Measurements from ENCODE around the gene LSAMP. TPM values are rescaled to one million over a fixed set of nuclear protein-coding genes. Genes with fewer than 3 reads are reported as not detected.

Gene LSAMP
- total and polyA plus RNA-seq, 3 donors from 2014 or later: 3.1 to 10.3 (median 9.1) TPM

DNA sequence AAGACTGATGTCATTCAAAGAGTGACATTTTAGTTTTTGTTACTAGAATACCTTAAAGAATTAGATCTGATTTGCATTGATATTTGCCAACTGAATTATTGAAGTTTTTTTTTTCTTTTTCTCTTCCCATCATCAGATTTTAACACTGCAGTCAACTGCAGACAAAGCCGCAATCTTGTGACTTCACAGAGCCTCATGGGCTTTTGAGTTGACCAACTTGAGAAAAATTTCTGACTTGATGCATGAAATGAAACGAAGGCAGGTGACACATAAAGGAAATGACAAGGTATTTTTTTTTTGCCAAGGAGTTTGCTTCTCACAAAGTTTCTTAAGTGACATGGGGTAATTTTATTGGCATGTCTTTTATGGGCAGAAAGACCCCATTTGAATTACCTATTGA, 438.3 kb downstream of the LSAMP start:
- no peaks in the 10 kb centered on the region for H3K27me3 ChIP-seq
- intact Hi-C loops (cut with DNase I; ENCODE audit: low total_unique reads): no loop called here
- TF ChIP-seq POLR2A (IDR thresholded peaks at IDR 0.05): no peak
- TF ChIP-seq, protein P1, sequence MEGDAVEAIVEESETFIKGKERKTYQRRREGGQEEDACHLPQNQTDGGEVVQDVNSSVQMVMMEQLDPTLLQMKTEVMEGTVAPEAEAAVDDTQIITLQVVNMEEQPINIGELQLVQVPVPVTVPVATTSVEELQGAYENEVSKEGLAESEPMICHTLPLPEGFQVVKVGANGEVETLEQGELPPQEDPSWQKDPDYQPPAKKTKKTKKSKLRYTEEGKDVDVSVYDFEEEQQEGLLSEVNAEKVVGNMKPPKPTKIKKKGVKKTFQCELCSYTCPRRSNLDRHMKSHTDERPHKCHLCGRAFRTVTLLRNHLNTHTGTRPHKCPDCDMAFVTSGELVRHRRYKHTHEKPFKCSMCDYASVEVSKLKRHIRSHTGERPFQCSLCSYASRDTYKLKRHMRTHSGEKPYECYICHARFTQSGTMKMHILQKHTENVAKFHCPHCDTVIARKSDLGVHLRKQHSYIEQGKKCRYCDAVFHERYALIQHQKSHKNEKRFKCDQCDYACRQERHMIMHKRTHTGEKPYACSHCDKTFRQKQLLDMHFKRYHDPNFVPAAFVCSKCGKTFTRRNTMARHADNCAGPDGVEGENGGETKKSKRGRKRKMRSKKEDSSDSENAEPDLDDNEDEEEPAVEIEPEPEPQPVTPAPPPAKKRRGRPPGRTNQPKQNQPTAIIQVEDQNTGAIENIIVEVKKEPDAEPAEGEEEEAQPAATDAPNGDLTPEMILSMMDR (IDR thresholded peaks at IDR 0.05): no peak
- WGBS, 2 donors: 91 to 93% methylated on average over 2 of the region's 2 CpGs
- no peak for DNase-seq
- no peaks in the 10 kb centered on the region for H3K36me3 ChIP-seq (ENCODE audit: low read depth, missing control alignments)
- H3K9me3 ChIP-seq: no peaks in the 10 kb centered on the region
- no peak overlapping the region for H3K27ac ChIP-seq
- H3K4me3 ChIP-seq: no peak overlapping the region
- H3K4me1 ChIP-seq: no peaks in the 10 kb centered on the region

DNA sequence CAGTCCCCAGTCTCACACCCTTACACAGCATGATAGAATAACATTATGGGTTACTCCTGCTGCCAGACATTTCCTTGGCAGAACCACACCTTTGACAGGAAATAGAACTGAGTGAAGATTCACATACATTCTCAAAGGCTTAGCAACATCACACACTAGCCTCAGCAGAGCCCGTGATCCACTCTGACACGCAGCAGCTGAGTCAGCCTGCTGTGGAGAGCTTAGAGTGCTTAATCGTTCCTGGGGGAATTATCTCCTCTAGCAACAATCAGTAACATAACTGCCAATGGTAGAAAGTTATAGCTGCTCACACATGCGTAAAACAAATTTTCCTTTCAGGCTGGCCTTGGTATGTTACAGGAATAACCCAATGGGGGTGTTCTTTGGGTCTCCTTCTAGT, 439.9 kb downstream of the LSAMP start:
- H3K4me3 ChIP-seq: no peak overlapping the region
- no peaks in the 10 kb centered on the region for H3K36me3 ChIP-seq (ENCODE audit: low read depth, missing control alignments)
- intact Hi-C loops (cut with DNase I; ENCODE audit: low total_unique reads): no loop called here
- TF ChIP-seq, protein P1 (IDR thresholded peaks at IDR 0.05): no peak
- no peak for TF ChIP-seq POLR2A (IDR thresholded peaks at IDR 0.05)
- DNase-seq: peak; percentile 54
- no peak overlapping the region for H3K27ac ChIP-seq
- H3K27me3 ChIP-seq: no peaks in the 10 kb centered on the region
- no peaks in the 10 kb centered on the region for H3K9me3 ChIP-seq
- 33 to 52% methylated on average over 4 of the region's 4 CpGs for WGBS, 2 donors
- no peaks in the 10 kb centered on the region for H3K4me1 ChIP-seq

DNA sequence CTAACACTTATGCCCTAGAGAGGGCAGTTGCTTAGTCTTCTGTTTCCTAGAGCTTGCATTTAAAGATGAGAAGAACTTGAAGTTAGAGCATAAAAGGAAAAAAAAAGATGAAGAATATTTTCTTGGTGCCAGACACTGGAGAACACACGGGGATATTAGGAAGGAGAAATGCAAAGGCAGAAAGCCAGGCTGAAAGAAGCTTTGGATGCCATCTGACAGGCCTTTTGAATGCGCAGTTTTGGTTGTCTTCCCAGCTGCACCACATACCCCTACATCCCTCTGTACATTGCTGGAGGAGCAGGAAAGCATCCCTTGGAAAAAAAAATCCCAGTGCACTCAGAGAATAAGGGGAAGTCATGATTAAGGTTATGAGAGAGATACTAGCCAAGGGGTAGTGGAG, 443.1 kb downstream of the LSAMP start:
- Histone ChIP-seq H3K9me3 (no peaks in the 10 kb centered on the region), H3K4me3 (no peak overlapping the region), H3K27ac (no peak overlapping the region), H3K4me1 (peaks cover 1% of the 10 kb centered on the region), H3K36me3 (ENCODE audit: low read depth, missing control alignments) (no peaks in the 10 kb centered on the region), H3K27me3 (no peaks in the 10 kb centered on the region)
- TF ChIP-seq, protein P1 (IDR thresholded peaks at IDR 0.05): no peak
- no peak for TF ChIP-seq POLR2A (IDR thresholded peaks at IDR 0.05)
- DNase-seq: no peak
- WGBS, 2 donors: 55 to 62% methylated on average over 2 of the region's 2 CpGs
- intact Hi-C loops (cut with DNase I; ENCODE audit: low total_unique reads): no loop called here

DNA sequence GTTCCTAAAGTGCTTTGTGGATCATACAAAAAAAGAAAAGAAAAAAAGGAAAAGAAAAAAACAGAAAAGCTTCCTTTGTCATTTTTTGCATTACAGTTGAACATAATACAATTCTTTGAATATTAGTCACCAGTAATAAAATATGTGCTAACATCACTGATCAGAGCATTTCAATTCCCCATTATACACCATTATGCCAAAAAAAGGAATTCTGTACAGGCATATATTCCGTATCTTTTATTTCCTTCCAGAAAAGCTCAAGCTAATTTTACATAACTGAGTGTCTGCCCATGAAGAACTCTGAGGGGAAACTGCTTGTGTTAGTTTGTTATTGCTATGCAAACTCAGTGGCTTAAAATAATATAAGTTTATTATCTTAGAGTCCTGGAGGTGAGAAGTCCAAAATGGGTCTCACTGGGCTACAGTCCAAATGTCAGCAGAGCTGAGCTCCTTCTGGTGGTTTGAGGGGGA, 444.1 kb downstream of the LSAMP start:
- TF ChIP-seq POLR2A (IDR thresholded peaks at IDR 0.05): no peak
- TF ChIP-seq, protein P1 (IDR thresholded peaks at IDR 0.05): no peak
- no peaks in the 10 kb centered on the region for H3K36me3 ChIP-seq (ENCODE audit: low read depth, missing control alignments)
- DNase-seq: no peak

DNA sequence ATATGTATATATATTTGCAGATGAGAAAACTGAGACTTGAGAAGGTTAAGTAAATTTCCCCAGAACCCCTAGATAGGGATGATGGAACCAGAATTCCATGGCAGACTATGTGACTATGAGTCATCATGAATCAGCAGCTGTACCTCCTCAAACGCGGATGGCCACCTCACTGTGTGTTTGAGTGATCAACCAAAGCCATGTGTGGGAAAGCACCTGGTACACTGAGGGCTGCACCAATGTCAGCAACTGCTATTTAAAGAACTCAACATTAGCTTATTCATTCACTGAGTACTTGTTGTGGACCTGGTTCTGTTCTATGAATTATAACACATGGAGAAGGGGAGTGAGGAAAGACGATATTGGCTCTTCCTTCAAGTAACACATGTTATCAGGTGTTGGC, 445.0 kb downstream of the LSAMP start:
- TF ChIP-seq, protein P1 (IDR thresholded peaks at IDR 0.05): no peak
- TF ChIP-seq POLR2A (IDR thresholded peaks at IDR 0.05): no peak
- no peaks in the 10 kb centered on the region for H3K9me3 ChIP-seq
- no peak overlapping the region for H3K4me3 ChIP-seq
- H3K36me3 ChIP-seq (ENCODE audit: low read depth, missing control alignments): no peaks in the 10 kb centered on the region
- no peak for DNase-seq
- peaks cover 7% of the 10 kb centered on the region for H3K4me1 ChIP-seq
- no peaks in the 10 kb centered on the region for H3K27me3 ChIP-seq
- intact Hi-C loops (cut with DNase I; ENCODE audit: low total_unique reads): no loop called here
- WGBS, 2 donors: 75 to 78% methylated on average over 3 of the region's 3 CpGs
- no peak overlapping the region for H3K27ac ChIP-seq

More for the DNA sequence above, 444.1 kb downstream of the LSAMP start:
- H3K27ac ChIP-seq: no peak overlapping the region
- no peaks in the 10 kb centered on the region for H3K27me3 ChIP-seq
- peaks cover 7% of the 10 kb centered on the region for H3K4me1 ChIP-seq
- no peak overlapping the region for H3K4me3 ChIP-seq
- no peaks in the 10 kb centered on the region for H3K9me3 ChIP-seq
- intact Hi-C loops (cut with DNase I; ENCODE audit: low total_unique reads): no loop called here
- 64 to 77% methylated on average over 1 of the region's 1 CpG for WGBS, 2 donors
